ENCODE data around the gene BIN1.

BIN1 gene

GRCh38 chr2:127004893-127005600, 101.9 kb downstream of the BIN1 start:
- DNase-seq (ENCODE audit: low read depth in 2 of 3, low spot score in 1 of 3) = no peak

- no peak for DNase-seq (ENCODE audit: low read depth in 2 of 3, low spot score in 1 of 3)
Observed at GRCh38 chr2:127003070-127003800, 103.7 kb downstream of the BIN1 start.

- no peak for DNase-seq (ENCODE audit: low read depth in 2 of 3, low spot score in 1 of 3)
Observed at GRCh38 chr2:127001751-127002150, 105.2 kb downstream of the BIN1 start.

- no peak for DNase-seq (ENCODE audit: low read depth in 2 of 3, low spot score in 1 of 3)
Observed at GRCh38 chr2:127000937-127001336, 106.0 kb downstream of the BIN1 start.

- DNase-seq (ENCODE audit: low read depth in 2 of 3, low spot score in 1 of 3) = no peak
Observed at GRCh38 chr2:127000194-127000593, 106.8 kb downstream of the BIN1 start.

GRCh38 chr2:126999106-126999756, 107.7 kb downstream of the BIN1 start:
- DNase-seq (ENCODE audit: low read depth in 2 of 3, low spot score in 1 of 3) = no peak

GRCh38 chr2:126998486-126998885, 108.5 kb downstream of the BIN1 start:
- no peak for DNase-seq (ENCODE audit: low read depth in 2 of 3, low spot score in 1 of 3)
